ENCODE measurements around the gene ZPBP.
"Not testable (repeated sequence)": the region's sequence is repeated elsewhere in the genome, so short reads cannot be mapped to it uniquely, and the experiment has no call there.

The ZPBP gene

GRCh38 chr7:50092579-50093491 is at the start of gene ZPBP:
Gene ZPBP, minus strand, starts transcription at chr7:50093246. Its CDS starts 52 bp downstream, at chr7:50093194.
- DNase-seq = peak; percentile 67 to 72

GRCh38 chr7:50142425-50143017 is 49.5 kb upstream of the ZPBP start:
- DNase-seq = no peak

DNA sequence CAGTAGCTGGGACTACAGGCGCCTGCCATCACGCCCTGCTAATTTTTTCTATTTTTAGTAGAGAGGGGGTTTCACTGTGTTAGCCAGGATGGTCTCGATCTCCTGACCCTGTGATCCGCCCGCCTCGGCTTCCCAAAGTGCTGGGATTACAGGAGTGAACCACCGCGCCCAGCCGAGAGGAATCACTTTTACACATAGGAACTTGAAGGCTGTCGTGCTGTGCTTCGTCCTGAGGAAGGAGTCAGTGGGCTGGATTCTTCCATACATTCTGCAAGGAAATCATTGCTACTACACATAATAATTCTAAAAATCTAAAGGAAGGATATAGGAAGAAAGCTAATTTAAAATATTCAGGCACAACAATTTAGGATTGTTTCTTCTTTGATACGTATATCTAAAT is 48.8 kb upstream of the ZPBP start:
- DNase-seq = no peak

GRCh38 chr7:50141131-50141530 is 48.1 kb upstream of the ZPBP start:
- DNase-seq = no peak

GRCh38 chr7:50140688-50141087 is 47.6 kb upstream of the ZPBP start:
- DNase-seq = no peak

GRCh38 chr7:50138101-50138500 is 45.1 kb upstream of the ZPBP start:
- DNase-seq = no peak

- DNase-seq = no peak
Observed at GRCh38 chr7:50125766-50126165, 32.7 kb upstream of the ZPBP start.

DNA sequence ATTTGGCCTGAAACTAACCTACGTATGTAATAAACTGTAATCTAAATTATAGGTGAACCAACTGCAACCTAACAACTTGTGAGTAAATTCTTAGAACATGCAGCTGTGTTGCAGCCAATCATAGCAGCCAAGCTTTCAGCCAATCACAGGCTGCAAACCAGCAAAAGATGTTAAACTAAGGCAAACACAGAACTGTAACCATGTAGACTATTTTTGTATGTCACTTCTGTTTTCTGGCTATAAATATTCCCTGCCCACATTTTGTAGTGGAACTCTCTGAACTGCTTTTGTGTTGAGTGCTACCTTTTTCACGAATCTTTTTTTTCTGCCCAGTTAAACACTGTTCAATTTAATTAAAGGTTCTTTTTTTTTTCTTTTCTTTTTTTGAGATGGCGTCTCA is 28.2 kb upstream of the ZPBP start:
- no peak for DNase-seq

GRCh38 chr7:50119815-50120637 is 27.0 kb upstream of the ZPBP start:
- peak; percentile 24 to 46 for DNase-seq

- DNase-seq = no peak
Observed at GRCh38 chr7:50112250-50112649, 19.2 kb upstream of the ZPBP start.

GRCh38 chr7:50101873-50102272 is 8.8 kb upstream of the ZPBP start:
- no peak for DNase-seq

DNA sequence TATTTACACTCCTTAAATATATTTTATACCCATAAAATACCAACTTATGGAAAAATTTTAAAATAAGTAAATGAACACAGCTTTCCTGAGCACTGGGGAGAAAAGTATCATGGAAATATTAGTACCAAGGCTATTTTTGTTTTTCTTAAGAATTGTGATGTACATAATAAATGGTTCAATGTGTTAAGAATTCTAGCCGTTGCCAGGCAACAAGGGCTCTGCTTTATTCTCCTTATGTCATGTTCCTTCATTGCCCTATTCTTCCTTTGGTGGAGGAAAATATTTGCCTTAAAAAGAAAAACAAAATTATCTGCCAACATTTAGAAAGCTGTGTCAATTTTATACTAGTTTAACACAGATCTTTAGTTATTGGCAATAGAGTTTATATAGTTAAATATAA is 2.6 kb upstream of the ZPBP start:
- no peak for DNase-seq

- no peak for DNase-seq
Observed at GRCh38 chr7:50088463-50089129, 4.5 kb downstream of the ZPBP start.

DNA sequence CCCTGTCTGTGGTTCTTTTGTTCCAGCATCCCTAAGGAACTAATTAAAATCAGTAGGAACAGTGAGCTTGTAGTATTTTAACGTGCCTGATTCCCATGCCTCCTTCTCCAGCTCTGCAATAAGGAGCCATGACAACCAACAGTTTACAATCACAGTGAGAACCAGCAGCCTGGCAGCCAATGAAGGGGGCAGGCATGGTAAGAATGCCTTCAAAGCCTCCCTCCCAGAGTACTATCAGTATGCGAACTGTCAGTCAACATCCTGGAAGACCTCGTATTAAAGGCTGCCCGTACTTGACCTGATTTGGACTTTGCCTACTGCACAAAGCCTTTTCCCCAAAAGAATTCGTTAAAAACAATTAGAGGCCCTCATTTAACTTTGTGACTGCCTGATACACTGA is 7.7 kb downstream of the ZPBP start:
- DNase-seq = no peak

DNA sequence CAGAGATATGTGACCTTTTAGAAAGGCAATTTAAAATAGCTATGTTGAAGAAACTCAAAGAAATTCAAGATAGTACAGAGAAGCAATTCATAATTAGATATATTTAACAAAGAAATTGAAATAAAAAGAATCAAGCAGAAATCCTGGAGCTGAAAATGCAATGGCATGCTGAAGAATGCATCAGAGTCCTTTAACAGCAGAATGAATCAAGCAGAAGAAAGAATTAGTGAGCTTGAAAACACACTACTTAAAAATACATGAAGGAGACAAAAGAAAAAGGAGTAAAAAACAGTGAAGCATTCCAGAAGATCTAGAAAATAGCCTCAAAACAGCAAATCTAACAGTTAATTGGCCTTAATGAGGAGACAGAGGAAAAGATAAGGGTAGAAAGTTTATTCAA is 20.0 kb downstream of the ZPBP start:
- no peak for DNase-seq

GRCh38 chr7:50069613-50070012 is 23.4 kb downstream of the ZPBP start:
- DNase-seq = peak; percentile 19 to 34

DNA sequence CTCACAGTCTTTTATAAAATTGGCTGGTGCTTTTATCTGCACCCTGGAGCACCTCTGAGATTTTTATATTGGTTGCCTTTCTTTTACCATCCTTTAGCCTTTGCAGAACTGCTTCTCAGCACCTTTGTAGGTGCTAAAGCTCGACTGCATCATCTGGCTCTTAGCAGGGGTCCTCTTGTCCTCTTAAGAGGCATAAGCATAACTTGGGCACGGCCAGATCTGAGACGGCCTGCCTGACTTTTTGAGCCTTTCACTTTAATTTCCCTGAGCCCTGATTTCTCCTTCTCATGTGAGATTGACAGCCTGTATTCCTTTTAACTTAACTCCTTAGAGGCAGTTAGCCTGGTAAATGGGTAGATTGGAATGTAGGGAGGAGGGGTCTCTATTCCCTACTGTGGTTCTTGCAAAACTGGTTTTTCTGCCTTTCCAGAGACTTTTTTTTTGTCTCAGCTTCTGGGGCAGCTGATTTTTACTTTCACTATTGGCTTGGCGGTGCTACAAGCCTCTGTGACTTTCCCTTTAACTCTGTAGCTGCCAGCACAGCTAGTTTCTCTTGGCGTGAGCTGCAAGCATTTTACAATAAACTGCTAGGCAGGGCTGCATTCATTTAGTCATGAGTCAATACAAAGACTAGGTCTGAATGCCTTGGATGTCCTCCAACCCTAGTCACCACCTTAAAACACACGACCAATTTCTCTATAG is 24.0 kb downstream of the ZPBP start:
- DNase-seq = peak; percentile 11 to 20

GRCh38 chr7:50068026-50068425 is 25.0 kb downstream of the ZPBP start:
- DNase-seq = peak; percentile 3 to 10

DNA sequence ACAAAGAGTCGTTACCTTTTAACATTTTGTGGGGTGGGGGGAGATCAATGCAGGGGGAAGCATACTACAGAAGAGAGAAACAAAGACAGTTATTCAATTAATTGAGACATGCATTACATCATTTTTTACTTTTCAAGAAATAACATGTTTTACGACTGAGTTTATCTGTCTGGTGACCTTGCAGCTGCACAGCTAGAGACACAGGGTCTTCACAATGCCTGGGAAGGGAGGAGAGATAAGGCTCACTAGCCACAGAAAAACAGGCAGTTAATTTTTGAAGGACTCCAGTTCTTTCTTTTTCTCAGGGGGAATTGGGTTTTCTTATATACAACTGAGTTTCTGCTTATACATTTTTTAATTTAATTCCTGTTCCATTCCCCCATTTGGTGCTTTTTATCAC is 30.1 kb downstream of the ZPBP start:
- DNase-seq = no peak

DNA sequence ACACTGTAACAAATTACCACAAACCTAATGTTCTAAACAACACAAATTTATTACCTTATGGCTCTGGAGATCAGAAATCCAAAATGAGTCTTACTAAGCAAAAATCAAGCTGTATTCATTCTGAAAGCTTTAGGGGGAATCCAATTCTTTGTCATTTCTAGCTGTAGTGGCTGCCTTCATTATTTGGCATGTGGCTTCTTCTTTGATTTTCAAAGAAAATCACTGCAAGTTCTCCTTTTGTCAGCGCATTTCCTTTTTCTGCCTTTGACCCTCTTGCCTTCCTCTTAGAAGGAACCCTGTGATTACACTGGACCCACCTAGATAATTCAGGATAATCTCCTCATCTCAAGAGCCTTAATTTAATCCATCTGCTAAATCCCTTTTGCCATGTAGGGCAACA is 36.9 kb downstream of the ZPBP start:
- no peak for DNase-seq

- DNase-seq = no peak
Observed at GRCh38 chr7:50047716-50048115, 45.3 kb downstream of the ZPBP start.

GRCh38 chr7:50041165-50041564 is 51.9 kb downstream of the ZPBP start:
- DNase-seq = not testable (repeated sequence)
